GM12878 (cell line): ENCODE results near the gene PRKACG.

Experiments used
- CREB1 ChIP-seq: IDR thresholded peaks from 2 replicates; pipeline ENCODE4 v1.6.1; 2012; ENCODE audit warnings: low read depth, mild to moderate bottlenecking, inconsistent platforms
- HDGF ChIP-seq: fragments of 450-650 bp; IDR thresholded peaks from 2 replicates; pipeline ENCODE4 v1.6.1; 2016; ENCODE audit warnings: antibody characterized with exemption
- JUND ChIP-seq: IDR thresholded peaks from 2 replicates; pipeline ENCODE4 v1.6.1; 2012; ENCODE audit warnings: low read depth, mild to moderate bottlenecking, low read length, improper control_type of control experiment, moderate library complexity
- SIN3A ChIP-seq: IDR thresholded peaks from 2 replicates; pipeline ENCODE4 v1.6.1; 2012; ENCODE audit warnings: low read depth, low read length, improper control_type of control experiment
- SMC3 ChIP-seq: IDR thresholded peaks from 2 replicates; pipeline ENCODE4 v1.6.1; 2011; ENCODE audit warnings: low read length, improper control_type of control experiment, borderline replicate concordance
- ZNF384 ChIP-seq: IDR thresholded peaks from 2 replicates; pipeline ENCODE4 v1.6.1; 2012; ENCODE audit warnings: low read depth, mild to moderate bottlenecking, low read length, improper control_type of control experiment, borderline replicate concordance
- ZZZ3 ChIP-seq: IDR thresholded peaks from 2 replicates; pipeline ENCODE4 v1.6.1; 2011; ENCODE audit warnings: low read depth; ENCODE audit not compliant: control insufficient read depth, insufficient read length
- TF ChIP-seq, protein P1 (sequence below), 3 experiments: IDR thresholded peaks in 2 of 3; conservative IDR thresholded peaks in 1 of 3; 2 replicates each; pipeline ENCODE4 v1.5.1; 2011; ENCODE audit warnings: low read depth in 3 of 3, low read length in 3 of 3, mild to moderate bottlenecking in 3 of 3, control low read depth in 2 of 3, moderate library complexity in 2 of 3, inconsistent platforms in 1 of 3, mixed read lengths in 1 of 3; ENCODE audit not compliant: control insufficient read depth in 2 of 3, insufficient read depth in 1 of 3; ENCODE audit errors: extremely low read depth in 1 of 3
- TF ChIP-seq, protein P2 (sequence below): IDR thresholded peaks from 2 replicates; pipeline ENCODE4 v1.6.1; 2011; ENCODE audit warnings: low read depth, low read length, improper control_type of control experiment, borderline replicate concordance
- TF ChIP-seq, protein P3 (sequence below): fragments of 450-650 bp; IDR thresholded peaks from 2 replicates; pipeline ENCODE4 v1.6.1; 2016; ENCODE audit warnings: mild to moderate bottlenecking, moderate library complexity, borderline replicate concordance
- TF ChIP-seq, protein P4 (sequence below): fragments of 450-650 bp; formaldehyde crosslinking; IDR thresholded peaks from 2 replicates; pipeline ENCODE4 v1.4.0; 2020; ENCODE audit warnings: mild to moderate bottlenecking, moderate library complexity

DNA sequence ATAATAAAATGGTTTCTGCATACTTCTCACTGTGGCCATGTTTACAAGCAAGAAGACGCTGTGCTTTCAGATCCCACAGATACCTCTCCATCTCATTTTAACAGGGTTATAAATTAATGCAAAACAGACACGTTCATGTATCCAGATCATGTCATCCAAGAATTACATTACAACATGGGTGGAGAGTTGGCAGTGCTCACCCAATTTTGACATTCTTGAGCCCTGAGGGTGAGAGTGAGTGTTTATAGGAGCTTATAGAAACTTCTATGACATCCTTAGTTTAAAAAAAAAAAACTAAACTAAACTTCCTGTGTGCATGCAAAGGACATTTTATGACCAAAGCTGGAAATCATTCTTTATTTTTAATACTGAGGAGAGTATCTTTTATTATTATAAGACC, 9.1 kb downstream of the PRKACG start:
- TF ChIP-seq JUND (no peak), CREB1 (no peak), SIN3A (no peak), HDGF (no peak), ZNF384 (no peak), ZZZ3 (no peak), SMC3 (no peak)
- TF ChIP-seq, protein P1, sequence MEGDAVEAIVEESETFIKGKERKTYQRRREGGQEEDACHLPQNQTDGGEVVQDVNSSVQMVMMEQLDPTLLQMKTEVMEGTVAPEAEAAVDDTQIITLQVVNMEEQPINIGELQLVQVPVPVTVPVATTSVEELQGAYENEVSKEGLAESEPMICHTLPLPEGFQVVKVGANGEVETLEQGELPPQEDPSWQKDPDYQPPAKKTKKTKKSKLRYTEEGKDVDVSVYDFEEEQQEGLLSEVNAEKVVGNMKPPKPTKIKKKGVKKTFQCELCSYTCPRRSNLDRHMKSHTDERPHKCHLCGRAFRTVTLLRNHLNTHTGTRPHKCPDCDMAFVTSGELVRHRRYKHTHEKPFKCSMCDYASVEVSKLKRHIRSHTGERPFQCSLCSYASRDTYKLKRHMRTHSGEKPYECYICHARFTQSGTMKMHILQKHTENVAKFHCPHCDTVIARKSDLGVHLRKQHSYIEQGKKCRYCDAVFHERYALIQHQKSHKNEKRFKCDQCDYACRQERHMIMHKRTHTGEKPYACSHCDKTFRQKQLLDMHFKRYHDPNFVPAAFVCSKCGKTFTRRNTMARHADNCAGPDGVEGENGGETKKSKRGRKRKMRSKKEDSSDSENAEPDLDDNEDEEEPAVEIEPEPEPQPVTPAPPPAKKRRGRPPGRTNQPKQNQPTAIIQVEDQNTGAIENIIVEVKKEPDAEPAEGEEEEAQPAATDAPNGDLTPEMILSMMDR (IDR thresholded peaks at IDR 0.05 in 2 of 3, conservative IDR thresholded peaks at IDR 0.05 in 1 of 3; ENCODE audit: control insufficient read depth in 2 of 3, extremely low read depth in 1 of 3, insufficient read depth in 1 of 3, low read depth in 3 of 3, low read length in 3 of 3) = no peak
- TF ChIP-seq, protein P2, sequence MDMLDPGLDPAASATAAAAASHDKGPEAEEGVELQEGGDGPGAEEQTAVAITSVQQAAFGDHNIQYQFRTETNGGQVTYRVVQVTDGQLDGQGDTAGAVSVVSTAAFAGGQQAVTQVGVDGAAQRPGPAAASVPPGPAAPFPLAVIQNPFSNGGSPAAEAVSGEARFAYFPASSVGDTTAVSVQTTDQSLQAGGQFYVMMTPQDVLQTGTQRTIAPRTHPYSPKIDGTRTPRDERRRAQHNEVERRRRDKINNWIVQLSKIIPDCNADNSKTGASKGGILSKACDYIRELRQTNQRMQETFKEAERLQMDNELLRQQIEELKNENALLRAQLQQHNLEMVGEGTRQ = no peak
- TF ChIP-seq, protein P3, sequence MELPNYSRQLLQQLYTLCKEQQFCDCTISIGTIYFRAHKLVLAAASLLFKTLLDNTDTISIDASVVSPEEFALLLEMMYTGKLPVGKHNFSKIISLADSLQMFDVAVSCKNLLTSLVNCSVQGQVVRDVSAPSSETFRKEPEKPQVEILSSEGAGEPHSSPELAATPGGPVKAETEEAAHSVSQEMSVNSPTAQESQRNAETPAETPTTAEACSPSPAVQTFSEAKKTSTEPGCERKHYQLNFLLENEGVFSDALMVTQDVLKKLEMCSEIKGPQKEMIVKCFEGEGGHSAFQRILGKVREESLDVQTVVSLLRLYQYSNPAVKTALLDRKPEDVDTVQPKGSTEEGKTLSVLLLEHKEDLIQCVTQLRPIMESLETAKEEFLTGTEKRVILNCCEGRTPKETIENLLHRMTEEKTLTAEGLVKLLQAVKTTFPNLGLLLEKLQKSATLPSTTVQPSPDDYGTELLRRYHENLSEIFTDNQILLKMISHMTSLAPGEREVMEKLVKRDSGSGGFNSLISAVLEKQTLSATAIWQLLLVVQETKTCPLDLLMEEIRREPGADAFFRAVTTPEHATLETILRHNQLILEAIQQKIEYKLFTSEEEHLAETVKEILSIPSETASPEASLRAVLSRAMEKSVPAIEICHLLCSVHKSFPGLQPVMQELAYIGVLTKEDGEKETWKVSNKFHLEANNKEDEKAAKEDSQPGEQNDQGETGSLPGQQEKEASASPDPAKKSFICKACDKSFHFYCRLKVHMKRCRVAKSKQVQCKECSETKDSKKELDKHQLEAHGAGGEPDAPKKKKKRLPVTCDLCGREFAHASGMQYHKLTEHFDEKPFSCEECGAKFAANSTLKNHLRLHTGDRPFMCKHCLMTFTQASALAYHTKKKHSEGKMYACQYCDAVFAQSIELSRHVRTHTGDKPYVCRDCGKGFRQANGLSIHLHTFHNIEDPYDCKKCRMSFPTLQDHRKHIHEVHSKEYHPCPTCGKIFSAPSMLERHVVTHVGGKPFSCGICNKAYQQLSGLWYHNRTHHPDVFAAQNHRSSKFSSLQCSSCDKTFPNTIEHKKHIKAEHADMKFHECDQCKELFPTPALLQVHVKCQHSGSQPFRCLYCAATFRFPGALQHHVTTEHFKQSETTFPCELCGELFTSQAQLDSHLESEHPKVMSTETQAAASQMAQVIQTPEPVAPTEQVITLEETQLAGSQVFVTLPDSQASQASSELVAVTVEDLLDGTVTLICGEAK = no peak
- TF ChIP-seq, protein P4, sequence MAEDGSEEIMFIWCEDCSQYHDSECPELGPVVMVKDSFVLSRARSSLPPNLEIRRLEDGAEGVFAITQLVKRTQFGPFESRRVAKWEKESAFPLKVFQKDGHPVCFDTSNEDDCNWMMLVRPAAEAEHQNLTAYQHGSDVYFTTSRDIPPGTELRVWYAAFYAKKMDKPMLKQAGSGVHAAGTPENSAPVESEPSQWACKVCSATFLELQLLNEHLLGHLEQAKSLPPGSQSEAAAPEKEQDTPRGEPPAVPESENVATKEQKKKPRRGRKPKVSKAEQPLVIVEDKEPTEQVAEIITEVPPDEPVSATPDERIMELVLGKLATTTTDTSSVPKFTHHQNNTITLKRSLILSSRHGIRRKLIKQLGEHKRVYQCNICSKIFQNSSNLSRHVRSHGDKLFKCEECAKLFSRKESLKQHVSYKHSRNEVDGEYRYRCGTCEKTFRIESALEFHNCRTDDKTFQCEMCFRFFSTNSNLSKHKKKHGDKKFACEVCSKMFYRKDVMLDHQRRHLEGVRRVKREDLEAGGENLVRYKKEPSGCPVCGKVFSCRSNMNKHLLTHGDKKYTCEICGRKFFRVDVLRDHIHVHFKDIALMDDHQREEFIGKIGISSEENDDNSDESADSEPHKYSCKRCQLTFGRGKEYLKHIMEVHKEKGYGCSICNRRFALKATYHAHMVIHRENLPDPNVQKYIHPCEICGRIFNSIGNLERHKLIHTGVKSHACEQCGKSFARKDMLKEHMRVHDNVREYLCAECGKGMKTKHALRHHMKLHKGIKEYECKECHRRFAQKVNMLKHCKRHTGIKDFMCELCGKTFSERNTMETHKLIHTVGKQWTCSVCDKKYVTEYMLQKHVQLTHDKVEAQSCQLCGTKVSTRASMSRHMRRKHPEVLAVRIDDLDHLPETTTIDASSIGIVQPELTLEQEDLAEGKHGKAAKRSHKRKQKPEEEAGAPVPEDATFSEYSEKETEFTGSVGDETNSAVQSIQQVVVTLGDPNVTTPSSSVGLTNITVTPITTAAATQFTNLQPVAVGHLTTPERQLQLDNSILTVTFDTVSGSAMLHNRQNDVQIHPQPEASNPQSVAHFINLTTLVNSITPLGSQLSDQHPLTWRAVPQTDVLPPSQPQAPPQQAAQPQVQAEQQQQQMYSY (CRISPR knock-in tag) = no peak
